ENCODE data around the gene CFD. TPM values are rescaled to one million over a fixed set of nuclear protein-coding genes. Genes with fewer than 3 reads are reported as not detected.

The CFD gene
- total RNA-seq, 1 donor: 148 TPM

DNA sequence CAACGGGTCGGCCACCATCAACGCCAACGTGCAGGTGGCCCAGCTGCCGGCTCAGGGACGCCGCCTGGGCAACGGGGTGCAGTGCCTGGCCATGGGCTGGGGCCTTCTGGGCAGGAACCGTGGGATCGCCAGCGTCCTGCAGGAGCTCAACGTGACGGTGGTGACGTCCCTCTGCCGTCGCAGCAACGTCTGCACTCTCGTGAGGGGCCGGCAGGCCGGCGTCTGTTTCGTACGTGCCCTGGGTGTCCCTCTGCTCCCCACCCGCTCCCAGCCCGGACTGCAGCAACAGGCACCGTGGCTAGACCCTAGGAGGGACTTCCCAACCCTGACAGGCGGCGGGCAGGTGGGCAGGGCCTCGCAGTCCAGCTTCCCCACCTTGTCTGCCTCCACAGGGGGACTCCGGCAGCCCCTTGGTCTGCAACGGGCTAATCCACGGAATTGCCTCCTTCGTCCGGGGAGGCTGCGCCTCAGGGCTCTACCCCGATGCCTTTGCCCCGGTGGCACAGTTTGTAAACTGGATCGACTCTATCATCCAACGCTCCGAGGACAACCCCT, 3.8 kb upstream of the CFD start:
- H3K4me3 ChIP-seq (ENCODE audit: low read length): no peak overlapping the region
- H3K4me1 ChIP-seq (ENCODE audit: insufficient read depth, low read length): peaks cover 41% of the 10 kb centered on the region
- no peaks in the 10 kb centered on the region for H3K9me3 ChIP-seq (ENCODE audit: low read depth, low read length)
- no peaks in the 10 kb centered on the region for H3K27me3 ChIP-seq (ENCODE audit: insufficient read depth, low read length)

- Histone ChIP-seq H3K4me1 (ENCODE audit: insufficient read depth, low read length) (peaks cover 41% of the 10 kb centered on the region), H3K27me3 (ENCODE audit: insufficient read depth, low read length) (no peaks in the 10 kb centered on the region), H3K4me3 (ENCODE audit: low read length) (no peak overlapping the region)
These were observed 1.2 kb upstream of the CFD start for GRCh38 chr19:858284-858683.

DNA sequence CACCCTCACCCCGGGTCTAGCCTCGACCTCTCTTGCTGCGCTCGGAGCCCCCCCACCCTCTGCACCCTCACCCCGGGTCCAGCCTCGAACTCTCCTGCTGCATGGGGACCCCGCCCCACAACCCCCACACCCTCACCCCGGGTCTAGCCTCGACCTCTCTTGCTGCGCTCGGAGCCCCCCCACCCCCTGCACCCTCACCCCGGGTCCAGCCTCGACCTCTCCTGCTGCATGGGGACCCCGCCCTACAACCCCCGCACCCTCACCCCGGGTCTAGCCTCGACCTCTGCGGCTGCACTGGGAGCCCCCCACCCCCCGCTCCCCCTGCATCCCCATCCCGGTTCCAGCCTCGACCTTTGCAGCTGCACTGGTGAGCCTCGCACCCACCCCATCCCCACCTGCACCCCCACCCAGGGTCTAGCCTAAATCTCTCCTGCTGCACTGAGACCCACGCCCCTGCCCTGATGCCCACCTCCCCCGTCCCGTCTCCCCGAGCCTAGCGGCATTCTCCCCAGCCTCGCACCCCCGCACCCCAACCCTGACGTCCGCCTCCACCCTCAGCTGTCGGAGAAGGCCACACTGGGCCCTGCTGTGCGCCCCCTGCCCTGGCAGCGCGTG, 1.8 kb downstream of the CFD start:
- Histone ChIP-seq H3K4me3 (ENCODE audit: low read length) (no peak overlapping the region), H3K4me1 (ENCODE audit: insufficient read depth, low read length) (peaks cover 51% of the 10 kb centered on the region), H3K9me3 (ENCODE audit: low read depth, low read length) (no peaks in the 10 kb centered on the region), H3K27me3 (ENCODE audit: insufficient read depth, low read length) (no peaks in the 10 kb centered on the region)

More at GRCh38 chr19:858284-858683, 1.2 kb upstream of the CFD start:
- no peaks in the 10 kb centered on the region for H3K9me3 ChIP-seq (ENCODE audit: low read depth, low read length)

- Histone ChIP-seq H3K9me3 (ENCODE audit: low read depth, low read length) (no peaks in the 10 kb centered on the region), H3K4me3 (ENCODE audit: low read length) (no peak overlapping the region), H3K27me3 (ENCODE audit: insufficient read depth, low read length) (no peaks in the 10 kb centered on the region), H3K4me1 (ENCODE audit: insufficient read depth, low read length) (peaks cover 51% of the 10 kb centered on the region)
These were observed 2.5 kb downstream of the CFD start for GRCh38 chr19:861756-862580.

GRCh38 chr19:862581-863314, 3.3 kb downstream of the CFD start:
- H3K4me3 ChIP-seq (ENCODE audit: low read length): no peak overlapping the region
- H3K27me3 ChIP-seq (ENCODE audit: insufficient read depth, low read length): no peaks in the 10 kb centered on the region
- H3K9me3 ChIP-seq (ENCODE audit: low read depth, low read length): no peaks in the 10 kb centered on the region
- H3K4me1 ChIP-seq (ENCODE audit: insufficient read depth, low read length): peaks cover 48% of the 10 kb centered on the region

GRCh38 chr19:863315-863620, 3.8 kb downstream of the CFD start:
- H3K4me3 ChIP-seq (ENCODE audit: low read length): no peak overlapping the region
- H3K27me3 ChIP-seq (ENCODE audit: insufficient read depth, low read length): no peaks in the 10 kb centered on the region
- no peaks in the 10 kb centered on the region for H3K9me3 ChIP-seq (ENCODE audit: low read depth, low read length)
- H3K4me1 ChIP-seq (ENCODE audit: insufficient read depth, low read length): peaks cover 46% of the 10 kb centered on the region

- no peaks in the 10 kb centered on the region for H3K27me3 ChIP-seq (ENCODE audit: insufficient read depth, low read length)
- no peak overlapping the region for H3K4me3 ChIP-seq (ENCODE audit: low read length)
- H3K9me3 ChIP-seq (ENCODE audit: low read depth, low read length): no peaks in the 10 kb centered on the region
- peaks cover 20% of the 10 kb centered on the region for H3K4me1 ChIP-seq (ENCODE audit: insufficient read depth, low read length)
These were observed 7.4 kb downstream of the CFD start for GRCh38 chr19:866769-867300.

DNA sequence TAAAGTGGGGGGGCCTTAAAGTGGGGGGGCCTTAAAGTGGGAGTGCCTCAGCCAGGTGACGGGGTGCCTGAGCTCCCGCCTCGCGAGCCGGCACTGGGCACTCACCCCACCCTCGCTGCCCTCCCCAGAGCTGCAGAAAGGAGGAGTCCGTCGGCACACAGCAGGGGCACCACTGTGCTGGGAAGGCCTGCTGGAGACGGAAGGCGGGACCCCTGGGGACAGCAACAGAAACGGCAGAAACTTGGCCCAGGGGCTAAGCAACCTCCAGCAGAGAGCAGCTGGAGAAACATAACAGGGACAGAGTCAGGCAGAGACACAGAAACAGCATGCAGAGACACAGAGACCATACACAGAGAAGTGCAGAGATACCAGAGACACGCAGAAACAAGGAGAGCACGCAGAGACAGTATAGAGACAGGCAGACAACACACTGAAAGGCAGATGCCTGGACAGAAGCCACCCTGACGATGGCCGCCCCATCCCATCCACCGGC, 7.9 kb downstream of the CFD start:
- H3K4me1 ChIP-seq (ENCODE audit: insufficient read depth, low read length): peaks cover 25% of the 10 kb centered on the region
- H3K27me3 ChIP-seq (ENCODE audit: insufficient read depth, low read length): no peaks in the 10 kb centered on the region
- H3K4me3 ChIP-seq (ENCODE audit: low read length): no peak overlapping the region
- H3K9me3 ChIP-seq (ENCODE audit: low read depth, low read length): no peaks in the 10 kb centered on the region

GRCh38 chr19:867855-868457, 8.5 kb downstream of the CFD start:
- Histone ChIP-seq H3K27me3 (ENCODE audit: insufficient read depth, low read length) (no peaks in the 10 kb centered on the region), H3K9me3 (ENCODE audit: low read depth, low read length) (no peaks in the 10 kb centered on the region), H3K4me1 (ENCODE audit: insufficient read depth, low read length) (peaks cover 20% of the 10 kb centered on the region), H3K4me3 (ENCODE audit: low read length) (no peak overlapping the region)

- no peak overlapping the region for H3K4me3 ChIP-seq (ENCODE audit: low read length)
These were observed 9.2 kb downstream of the CFD start for GRCh38 chr19:868458-869244.

DNA sequence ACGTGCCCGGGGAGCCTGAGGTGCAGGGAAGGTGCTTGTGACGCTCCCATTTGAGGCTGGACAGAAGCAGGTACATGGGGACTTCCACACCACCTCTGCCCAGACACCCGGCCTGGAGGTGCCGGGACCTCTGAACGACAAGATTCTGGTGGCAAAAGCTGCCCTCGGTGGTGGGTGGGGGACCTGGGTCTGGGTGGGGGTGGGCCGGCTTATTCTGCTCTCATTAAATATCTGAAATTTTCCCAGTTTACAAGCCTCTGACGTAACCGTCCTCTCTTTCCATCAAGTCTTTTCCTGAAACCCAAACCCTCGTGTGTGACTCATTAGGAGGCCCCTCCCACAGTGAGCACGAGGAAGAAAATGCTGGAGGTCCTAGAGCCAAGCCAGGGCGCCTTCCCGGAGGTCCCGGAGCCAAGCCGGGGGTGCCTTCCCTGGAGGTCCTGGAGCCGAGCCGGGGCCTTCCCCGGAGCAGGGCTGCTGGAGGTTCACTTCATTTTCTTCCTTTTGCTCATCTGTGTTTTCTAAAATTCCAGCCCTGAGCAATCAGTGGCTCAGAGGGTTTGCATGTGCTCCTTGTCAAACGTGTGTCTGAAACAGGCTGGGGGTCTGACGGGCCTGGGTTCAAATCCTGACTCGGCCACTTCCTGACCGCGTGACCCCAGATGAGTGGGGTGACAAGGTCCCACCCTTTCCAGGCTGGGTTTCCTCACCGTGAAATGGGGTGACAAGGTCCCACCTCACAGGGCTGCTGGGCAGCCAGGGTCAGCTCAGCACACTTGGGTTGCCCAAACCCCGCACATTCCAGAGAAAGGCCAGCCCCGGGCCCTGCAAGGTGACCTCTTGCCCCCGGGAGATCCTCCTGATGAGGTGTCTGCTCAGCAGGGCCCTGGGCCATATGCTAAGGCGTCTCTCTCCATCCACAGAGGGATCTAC, 10.0 kb downstream of the CFD start:
- Histone ChIP-seq H3K4me1 (ENCODE audit: insufficient read depth, low read length) (peaks cover 6% of the 10 kb centered on the region), H3K9me3 (ENCODE audit: low read depth, low read length) (no peaks in the 10 kb centered on the region), H3K4me3 (ENCODE audit: low read length) (no peak overlapping the region), H3K27me3 (ENCODE audit: insufficient read depth, low read length) (no peaks in the 10 kb centered on the region)

More at GRCh38 chr19:868458-869244, 9.2 kb downstream of the CFD start:
- Histone ChIP-seq H3K4me1 (ENCODE audit: insufficient read depth, low read length) (peaks cover 13% of the 10 kb centered on the region), H3K27me3 (ENCODE audit: insufficient read depth, low read length) (no peaks in the 10 kb centered on the region), H3K9me3 (ENCODE audit: low read depth, low read length) (no peaks in the 10 kb centered on the region)

DNA sequence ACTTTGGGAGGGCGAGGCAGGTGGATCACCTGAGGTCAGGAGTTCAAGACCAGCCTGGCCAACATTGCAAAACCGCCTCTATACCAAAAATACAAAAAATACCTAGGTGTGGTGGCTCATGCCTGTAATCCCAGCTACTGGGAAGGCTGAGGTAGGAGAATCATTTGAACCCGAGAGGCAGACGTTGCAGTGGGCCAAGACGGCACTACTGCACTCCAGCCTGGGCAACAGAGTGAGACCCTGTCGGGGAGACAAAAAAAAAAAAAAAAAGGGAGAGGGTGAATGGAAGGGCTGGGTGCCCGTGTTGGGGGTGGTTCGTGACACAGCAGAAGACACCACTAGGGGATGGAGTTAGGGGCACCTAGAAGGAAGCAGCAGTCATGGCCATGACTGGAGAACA, 10.8 kb downstream of the CFD start:
- no peaks in the 10 kb centered on the region for H3K27me3 ChIP-seq (ENCODE audit: insufficient read depth, low read length)
- H3K9me3 ChIP-seq (ENCODE audit: low read depth, low read length): no peaks in the 10 kb centered on the region
- H3K4me1 ChIP-seq (ENCODE audit: insufficient read depth, low read length): peaks cover 6% of the 10 kb centered on the region
- H3K4me3 ChIP-seq (ENCODE audit: low read length): no peak overlapping the region

DNA sequence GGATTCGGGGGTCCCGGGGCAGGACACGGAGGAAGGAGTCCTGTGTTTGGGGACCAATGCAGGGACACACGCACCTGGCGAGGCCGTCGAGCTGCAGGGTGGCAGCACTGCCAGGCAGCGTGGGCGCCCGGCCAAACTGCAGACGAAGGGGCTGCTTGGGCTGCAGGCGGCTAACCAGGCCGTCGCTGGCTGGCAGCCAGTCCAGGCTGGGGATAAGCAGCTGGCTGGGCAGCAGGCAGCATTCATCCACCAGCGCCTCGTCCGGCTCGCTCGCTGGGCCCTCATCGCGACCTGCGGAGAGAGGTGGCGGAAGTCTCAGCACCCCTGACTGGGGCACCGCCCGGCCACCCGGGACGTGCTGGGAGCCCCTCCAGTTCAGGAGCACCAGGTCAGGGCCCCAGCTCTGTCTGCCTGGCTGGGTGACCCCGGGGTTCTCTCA, 11.5 kb downstream of the CFD start:
- Histone ChIP-seq H3K4me3 (ENCODE audit: low read length) (no peak overlapping the region), H3K27me3 (ENCODE audit: insufficient read depth, low read length) (no peaks in the 10 kb centered on the region), H3K4me1 (ENCODE audit: insufficient read depth, low read length) (peaks cover 6% of the 10 kb centered on the region), H3K9me3 (ENCODE audit: low read depth, low read length) (no peaks in the 10 kb centered on the region)

Measured in mononuclear cell (primary cell).